GM23338 (cell line): ENCODE data around the gene TAF3. TPM values are rescaled to one million over a fixed set of nuclear protein-coding genes. Genes with fewer than 3 reads are reported as not detected.

Experiments
- ATAC-seq: fragments of 200-7000 bp; cut with Tn5 transposase; 3 replicates; pipeline ENCODE4 v1.9.1; 2020
- DNase-seq: peaks from one replicate; pipeline ENCODE4 v3.0.0-alpha.2; 2015; ENCODE audit warnings: low spot score
- H2AFZ ChIP-seq: fragments of 200-600 bp; sonication (generic); 2 replicates; pipeline ENCODE4 v1.8.0; 2016; ENCODE audit warnings: antibody characterized with exemption, mild to moderate bottlenecking, moderate library complexity
- H3F3A ChIP-seq: fragments of 200-600 bp; sonication (generic); replicated peaks from 2 replicates; pipeline ENCODE4 v1.8.0; 2017; ENCODE audit warnings: antibody characterized with exemption, mixed run types, low read depth
- H3K27ac ChIP-seq: fragments of 200-600 bp; sonication (generic); 2 replicates; pipeline ENCODE4 v1.6.1; 2016; ENCODE audit warnings: low read depth
- H3K27me3 ChIP-seq: fragments of 200-600 bp; sonication (generic); 2 replicates; pipeline ENCODE4 v1.8.0; 2016; ENCODE audit warnings: mild to moderate bottlenecking, mixed run types, moderate library complexity; ENCODE audit not compliant: insufficient read depth
- H3K36me3 ChIP-seq: fragments of 200-600 bp; sonication (generic); 2 replicates; pipeline ENCODE4 v1.8.0; 2016; ENCODE audit warnings: mild to moderate bottlenecking; ENCODE audit not compliant: insufficient read depth
- H3K4me1 ChIP-seq: fragments of 200-600 bp; sonication (generic); 2 replicates; pipeline ENCODE4 v1.8.0; 2016; ENCODE audit warnings: mild to moderate bottlenecking, moderate library complexity; ENCODE audit not compliant: insufficient read depth
- H3K4me2 ChIP-seq: fragments of 200-600 bp; sonication (generic); 2 replicates; pipeline ENCODE4 v1.7.1; 2017; ENCODE audit warnings: mixed run types
- H3K4me3 ChIP-seq: fragments of 200-600 bp; sonication (generic); 2 replicates; pipeline ENCODE4 v1.6.1; 2016; ENCODE audit warnings: mixed run types
- H3K79me2 ChIP-seq: fragments of 200-600 bp; sonication (generic); replicated peaks from 2 replicates; pipeline ENCODE4 v1.8.0; 2017; ENCODE audit warnings: mild to moderate bottlenecking; ENCODE audit not compliant: insufficient read depth
- H3K9me2 ChIP-seq: fragments of 200-600 bp; sonication (generic); 2 replicates; pipeline ENCODE4 v1.8.0; 2017; ENCODE audit not compliant: insufficient read depth
- H4K20me1 ChIP-seq: fragments of 200-600 bp; sonication (generic); replicated peaks from 2 replicates; pipeline ENCODE4 v1.8.0; 2017; ENCODE audit warnings: mild to moderate bottlenecking; ENCODE audit not compliant: insufficient read depth
- H3K27ac Mint-ChIP-seq: 2 replicates; pipeline ENCODE4 v1.8.0; 2020; ENCODE audit warnings: inconsistent platforms, mild to moderate bottlenecking, moderate library complexity, mixed read lengths
- H3K27me3 Mint-ChIP-seq: 3 replicates; pipeline ENCODE4 v1.8.0; 2022; ENCODE audit warnings: low read depth, mild to moderate bottlenecking, moderate library complexity, mixed read lengths, inconsistent platforms; ENCODE audit not compliant: insufficient read depth, poor library complexity
- H3K36me3 Mint-ChIP-seq: 3 replicates; pipeline ENCODE4 v1.8.0; 2021; ENCODE audit warnings: low read depth, mild to moderate bottlenecking, inconsistent platforms, moderate library complexity, mixed read lengths
- H3K4me1 Mint-ChIP-seq: 3 replicates; pipeline ENCODE4 v1.8.0; 2020; ENCODE audit warnings: mild to moderate bottlenecking, inconsistent platforms, mixed read lengths
- H3K4me3 Mint-ChIP-seq: 3 replicates; pipeline ENCODE4 v1.8.0; 2021; ENCODE audit warnings: moderate library complexity, mild to moderate bottlenecking, inconsistent platforms, mixed read lengths
- H3K9me3 Mint-ChIP-seq: 3 replicates; pipeline ENCODE4 v1.8.0; 2020; ENCODE audit warnings: moderate library complexity, mild to moderate bottlenecking, inconsistent platforms, mixed read lengths
- EZH2phosphoT487 ChIP-seq: fragments of 200-600 bp; sonication (generic); IDR thresholded peaks from one replicate; pipeline ENCODE4 v1.8.1; 2018; ENCODE audit warnings: antibody characterized with exemption; ENCODE audit not compliant: unreplicated experiment
- JUNB ChIP-seq: IDR thresholded peaks from one replicate; pipeline ENCODE4 v1.6.1; 2016; ENCODE audit warnings: antibody characterized with exemption; ENCODE audit not compliant: unreplicated experiment
- STAT1 ChIP-seq: IDR thresholded peaks from one replicate; pipeline ENCODE4 v1.6.1; 2016; ENCODE audit warnings: antibody characterized with exemption; ENCODE audit not compliant: unreplicated experiment
- polyA plus RNA-seq: library from polyadenylated mRNA; unstranded; fragments of >200 nt; fragmentation: Nextera tagmentation; extraction: Ambion mirVana; gene quantifications from 2 replicates; pipeline ENCODE4 v1.2.1, GENCODE V29; 2016
- total RNA-seq: library from RNA; depleted of rRNA; stranded (reverse); fragments of >200 nt; shearing (Covaris generic); gene quantifications from 2 replicates; pipeline ENCODE4 v1.2.3, GENCODE V29; 2014
- TF ChIP-seq, protein P1 (sequence below), 2 experiments: fragments of 200-600 bp in 1 of 2; sonication (generic) in 1 of 2; conservative IDR thresholded peaks; 2 replicates each; pipeline versions ENCODE4 v1.5.1 to v1.6.1; 2016 to 2017; ENCODE audit warnings: antibody characterized with exemption in 2 of 2, low read depth in 2 of 2, mild to moderate bottlenecking in 2 of 2, moderate library complexity in 1 of 2
- TF ChIP-seq, protein P2 (sequence below): fragments of 250-450 bp; sonication (Bioruptor Pico); IDR thresholded peaks from 2 replicates; pipeline ENCODE4 v1.5.0; 2020; ENCODE audit warnings: mild to moderate bottlenecking, moderate library complexity

TAF3 gene
- total and polyA plus RNA-seq, 2 experiments from 2014 or later, result 6.4 to 15.2 TPM

DNA sequence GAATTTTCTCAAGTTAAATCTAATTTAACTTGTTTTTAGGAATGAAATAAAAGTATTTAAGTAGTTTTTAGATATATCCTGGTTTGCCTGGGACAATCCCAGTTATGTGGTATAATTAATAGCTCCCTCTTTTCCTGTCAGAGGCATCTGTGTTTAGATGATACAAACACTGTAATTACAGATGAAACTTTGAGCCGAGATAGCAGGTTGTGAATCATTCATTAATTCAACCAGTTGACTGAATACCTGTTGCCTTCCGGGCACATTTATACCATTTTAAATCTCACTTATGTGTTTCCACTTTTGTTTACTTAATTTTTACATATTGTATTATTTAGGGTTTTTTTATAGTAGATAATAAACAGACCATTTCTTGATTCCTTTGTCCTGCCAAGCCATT is 154.1 kb downstream of the TAF3 start (continued):
- TF ChIP-seq EZH2phosphoT487 (no peak), JUNB (no peak)
- TF ChIP-seq, protein P1, sequence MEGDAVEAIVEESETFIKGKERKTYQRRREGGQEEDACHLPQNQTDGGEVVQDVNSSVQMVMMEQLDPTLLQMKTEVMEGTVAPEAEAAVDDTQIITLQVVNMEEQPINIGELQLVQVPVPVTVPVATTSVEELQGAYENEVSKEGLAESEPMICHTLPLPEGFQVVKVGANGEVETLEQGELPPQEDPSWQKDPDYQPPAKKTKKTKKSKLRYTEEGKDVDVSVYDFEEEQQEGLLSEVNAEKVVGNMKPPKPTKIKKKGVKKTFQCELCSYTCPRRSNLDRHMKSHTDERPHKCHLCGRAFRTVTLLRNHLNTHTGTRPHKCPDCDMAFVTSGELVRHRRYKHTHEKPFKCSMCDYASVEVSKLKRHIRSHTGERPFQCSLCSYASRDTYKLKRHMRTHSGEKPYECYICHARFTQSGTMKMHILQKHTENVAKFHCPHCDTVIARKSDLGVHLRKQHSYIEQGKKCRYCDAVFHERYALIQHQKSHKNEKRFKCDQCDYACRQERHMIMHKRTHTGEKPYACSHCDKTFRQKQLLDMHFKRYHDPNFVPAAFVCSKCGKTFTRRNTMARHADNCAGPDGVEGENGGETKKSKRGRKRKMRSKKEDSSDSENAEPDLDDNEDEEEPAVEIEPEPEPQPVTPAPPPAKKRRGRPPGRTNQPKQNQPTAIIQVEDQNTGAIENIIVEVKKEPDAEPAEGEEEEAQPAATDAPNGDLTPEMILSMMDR (conservative IDR thresholded peaks at IDR 0.05; ENCODE audit: low read depth in 2 of 2), result no peak
- TF ChIP-seq, protein P2, sequence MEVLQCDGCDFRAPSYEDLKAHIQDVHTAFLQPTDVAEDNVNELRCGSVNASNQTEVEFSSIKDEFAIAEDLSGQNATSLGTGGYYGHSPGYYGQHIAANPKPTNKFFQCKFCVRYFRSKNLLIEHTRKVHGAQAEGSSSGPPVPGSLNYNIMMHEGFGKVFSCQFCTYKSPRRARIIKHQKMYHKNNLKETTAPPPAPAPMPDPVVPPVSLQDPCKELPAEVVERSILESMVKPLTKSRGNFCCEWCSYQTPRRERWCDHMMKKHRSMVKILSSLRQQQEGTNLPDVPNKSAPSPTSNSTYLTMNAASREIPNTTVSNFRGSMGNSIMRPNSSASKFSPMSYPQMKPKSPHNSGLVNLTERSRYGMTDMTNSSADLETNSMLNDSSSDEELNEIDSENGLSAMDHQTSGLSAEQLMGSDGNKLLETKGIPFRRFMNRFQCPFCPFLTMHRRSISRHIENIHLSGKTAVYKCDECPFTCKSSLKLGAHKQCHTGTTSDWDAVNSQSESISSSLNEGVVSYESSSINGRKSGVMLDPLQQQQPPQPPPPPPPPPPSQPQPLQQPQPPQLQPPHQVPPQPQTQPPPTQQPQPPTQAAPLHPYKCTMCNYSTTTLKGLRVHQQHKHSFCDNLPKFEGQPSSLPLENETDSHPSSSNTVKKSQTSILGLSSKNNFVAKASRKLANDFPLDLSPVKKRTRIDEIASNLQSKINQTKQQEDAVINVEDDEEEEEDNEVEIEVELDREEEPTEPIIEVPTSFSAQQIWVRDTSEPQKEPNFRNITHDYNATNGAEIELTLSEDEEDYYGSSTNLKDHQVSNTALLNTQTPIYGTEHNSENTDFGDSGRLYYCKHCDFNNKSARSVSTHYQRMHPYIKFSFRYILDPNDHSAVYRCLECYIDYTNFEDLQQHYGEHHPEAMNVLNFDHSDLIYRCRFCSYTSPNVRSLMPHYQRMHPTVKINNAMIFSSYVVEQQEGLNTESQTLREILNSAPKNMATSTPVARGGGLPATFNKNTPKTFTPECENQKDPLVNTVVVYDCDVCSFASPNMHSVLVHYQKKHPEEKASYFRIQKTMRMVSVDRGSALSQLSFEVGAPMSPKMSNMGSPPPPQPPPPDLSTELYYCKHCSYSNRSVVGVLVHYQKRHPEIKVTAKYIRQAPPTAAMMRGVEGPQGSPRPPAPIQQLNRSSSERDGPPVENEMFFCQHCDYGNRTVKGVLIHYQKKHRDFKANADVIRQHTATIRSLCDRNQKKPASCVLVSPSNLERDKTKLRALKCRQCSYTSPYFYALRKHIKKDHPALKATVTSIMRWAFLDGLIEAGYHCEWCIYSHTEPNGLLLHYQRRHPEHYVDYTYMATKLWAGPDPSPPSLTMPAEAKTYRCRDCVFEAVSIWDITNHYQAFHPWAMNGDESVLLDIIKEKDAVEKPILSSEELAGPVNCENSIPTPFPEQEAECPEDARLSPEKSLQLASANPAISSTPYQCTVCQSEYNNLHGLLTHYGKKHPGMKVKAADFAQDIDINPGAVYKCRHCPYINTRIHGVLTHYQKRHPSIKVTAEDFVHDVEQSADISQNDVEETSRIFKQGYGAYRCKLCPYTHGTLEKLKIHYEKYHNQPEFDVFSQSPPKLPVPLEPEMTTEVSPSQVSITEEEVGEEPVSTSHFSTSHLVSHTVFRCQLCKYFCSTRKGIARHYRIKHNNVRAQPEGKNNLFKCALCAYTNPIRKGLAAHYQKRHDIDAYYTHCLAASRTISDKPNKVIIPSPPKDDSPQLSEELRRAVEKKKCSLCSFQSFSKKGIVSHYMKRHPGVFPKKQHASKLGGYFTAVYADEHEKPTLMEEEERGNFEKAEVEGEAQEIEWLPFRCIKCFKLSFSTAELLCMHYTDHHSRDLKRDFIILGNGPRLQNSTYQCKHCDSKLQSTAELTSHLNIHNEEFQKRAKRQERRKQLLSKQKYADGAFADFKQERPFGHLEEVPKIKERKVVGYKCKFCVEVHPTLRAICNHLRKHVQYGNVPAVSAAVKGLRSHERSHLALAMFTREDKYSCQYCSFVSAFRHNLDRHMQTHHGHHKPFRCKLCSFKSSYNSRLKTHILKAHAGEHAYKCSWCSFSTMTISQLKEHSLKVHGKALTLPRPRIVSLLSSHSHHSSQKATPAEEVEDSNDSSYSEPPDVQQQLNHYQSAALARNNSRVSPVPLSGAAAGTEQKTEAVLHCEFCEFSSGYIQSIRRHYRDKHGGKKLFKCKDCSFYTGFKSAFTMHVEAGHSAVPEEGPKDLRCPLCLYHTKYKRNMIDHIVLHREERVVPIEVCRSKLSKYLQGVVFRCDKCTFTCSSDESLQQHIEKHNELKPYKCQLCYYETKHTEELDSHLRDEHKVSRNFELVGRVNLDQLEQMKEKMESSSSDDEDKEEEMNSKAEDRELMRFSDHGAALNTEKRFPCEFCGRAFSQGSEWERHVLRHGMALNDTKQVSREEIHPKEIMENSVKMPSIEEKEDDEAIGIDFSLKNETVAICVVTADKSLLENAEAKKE (CRISPR knock-in tag), result no peak

DNA sequence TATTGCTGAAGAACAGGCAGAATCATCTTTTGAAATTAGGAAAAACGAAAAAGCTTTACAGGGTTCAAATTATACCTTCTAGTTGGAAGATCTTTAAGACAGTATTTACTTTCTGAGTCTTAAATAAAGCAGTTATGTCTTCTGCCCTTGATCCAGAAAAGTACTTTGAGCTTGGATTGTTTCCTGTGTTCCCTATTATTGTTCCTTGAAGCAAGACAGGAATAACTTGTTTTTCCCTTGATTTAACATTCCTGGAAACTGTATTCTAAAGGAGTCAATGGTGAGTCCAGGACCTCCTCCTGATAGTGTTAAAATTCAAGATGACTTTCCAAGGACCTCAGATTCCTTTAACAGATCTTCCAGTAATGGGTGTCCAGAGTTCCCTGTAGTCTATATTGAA is 161.9 kb downstream of the TAF3 start:
- H3K4me1 ChIP-seq, result no peaks in the 10 kb centered on the region
- H4K20me1 ChIP-seq, result no peaks in the 10 kb centered on the region
- ATAC-seq, result no peak
- no peaks in the 10 kb centered on the region for H3K9me3 Mint-ChIP-seq
- H3K79me2 ChIP-seq, result no peaks in the 10 kb centered on the region
- no peaks in the 10 kb centered on the region for H3K36me3 Mint-ChIP-seq
- no peaks in the 10 kb centered on the region for H3K27me3 ChIP-seq
- DNase-seq, result no peak
- H2AFZ ChIP-seq, result no peak overlapping the region
- H3K4me2 ChIP-seq, result no peak overlapping the region
- no peak overlapping the region for H3K27ac Mint-ChIP-seq
- H3K9me2 ChIP-seq, result no peaks in the 10 kb centered on the region
- H3K4me3 ChIP-seq, result no peak overlapping the region
- H3K4me1 Mint-ChIP-seq, result peaks cover 10% of the 10 kb centered on the region
- no peak overlapping the region for H3K27ac ChIP-seq
- TF ChIP-seq, protein P1 (conservative IDR thresholded peaks at IDR 0.05; ENCODE audit: low read depth in 2 of 2), result no peak
- no peak for TF ChIP-seq STAT1
- H3F3A ChIP-seq, result no peaks in the 10 kb centered on the region
- no peak overlapping the region for H3K4me3 Mint-ChIP-seq
- no peaks in the 10 kb centered on the region for H3K36me3 ChIP-seq
- H3K27me3 Mint-ChIP-seq, result peaks cover 2% of the 10 kb centered on the region
